Measurements from ENCODE around the gene UTF1. TPM values are rescaled to one million over a fixed set of nuclear protein-coding genes. Genes with fewer than 3 reads are reported as not detected.

Gene UTF1
- not detected for total RNA-seq
- not detected for polyA plus RNA-seq (ENCODE audit: insufficient read depth, low read depth, low replicate concordance)
- long read RNA-seq, donor 1: 0 reads
- long read RNA-seq, donor 2: 0 reads
- long read RNA-seq, donor 3: 0 reads
- long read RNA-seq, donor 4: 0 reads
- long read RNA-seq, donor 5: 0 reads
- long read RNA-seq, donor 6: 0 reads
- long read RNA-seq, donor 7: 0 reads
- long read RNA-seq, donor 8: 0 reads
- long read RNA-seq, donor 9: 0 reads
- long read RNA-seq, donor 10, partial matches to known transcripts: 0 of 1 reads
- long read RNA-seq, donor 10, other reads (novel, unspliced or antisense): 0 of 1 reads

- no peak within 1 kb of the TSS for H3K4me3 ChIP-seq (ENCODE audit: low read length in 3 of 3)
- no peak for FAIRE-seq
- no peak within 1 kb of the TSS for H3K27ac ChIP-seq (ENCODE audit: low read depth in 2 of 2, low read length in 2 of 2)
- TF ChIP-seq, protein P1, sequence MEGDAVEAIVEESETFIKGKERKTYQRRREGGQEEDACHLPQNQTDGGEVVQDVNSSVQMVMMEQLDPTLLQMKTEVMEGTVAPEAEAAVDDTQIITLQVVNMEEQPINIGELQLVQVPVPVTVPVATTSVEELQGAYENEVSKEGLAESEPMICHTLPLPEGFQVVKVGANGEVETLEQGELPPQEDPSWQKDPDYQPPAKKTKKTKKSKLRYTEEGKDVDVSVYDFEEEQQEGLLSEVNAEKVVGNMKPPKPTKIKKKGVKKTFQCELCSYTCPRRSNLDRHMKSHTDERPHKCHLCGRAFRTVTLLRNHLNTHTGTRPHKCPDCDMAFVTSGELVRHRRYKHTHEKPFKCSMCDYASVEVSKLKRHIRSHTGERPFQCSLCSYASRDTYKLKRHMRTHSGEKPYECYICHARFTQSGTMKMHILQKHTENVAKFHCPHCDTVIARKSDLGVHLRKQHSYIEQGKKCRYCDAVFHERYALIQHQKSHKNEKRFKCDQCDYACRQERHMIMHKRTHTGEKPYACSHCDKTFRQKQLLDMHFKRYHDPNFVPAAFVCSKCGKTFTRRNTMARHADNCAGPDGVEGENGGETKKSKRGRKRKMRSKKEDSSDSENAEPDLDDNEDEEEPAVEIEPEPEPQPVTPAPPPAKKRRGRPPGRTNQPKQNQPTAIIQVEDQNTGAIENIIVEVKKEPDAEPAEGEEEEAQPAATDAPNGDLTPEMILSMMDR (IDR thresholded peaks at IDR 0.05; ENCODE audit: borderline replicate concordance, extremely low read depth, insufficient read depth): no peak
- no peaks in the 10 kb centered on the region for H3K4me1 ChIP-seq (ENCODE audit: control insufficient read depth in 2 of 3, insufficient read depth in 2 of 3, low read depth in 1 of 3, low read length in 3 of 3)
- intact Hi-C loops (cut with DNase I): no loop called here
- no peaks in the 10 kb centered on the region for H3K36me3 ChIP-seq (ENCODE audit: control insufficient read depth in 2 of 3, insufficient read depth in 3 of 3, low read length in 3 of 3)
- peaks cover 26% of the 10 kb centered on the region for H3K27me3 ChIP-seq (ENCODE audit: control insufficient read depth, insufficient read depth, low read length)
- no peak within 1 kb of the TSS for H3K9ac ChIP-seq (ENCODE audit: low read length in 3 of 3)
- no peaks in the 10 kb centered on the region for H3K9me3 ChIP-seq (ENCODE audit: control insufficient read depth in 2 of 3, insufficient read depth in 1 of 3, low read length in 3 of 3)
- DNase-seq: peak in 1 of 5 donors; percentile 69
These were observed at the start of gene UTF1 for GRCh38 chr10:133230044-133230361. Gene UTF1 (plus strand): TSS chr10:133230217. CDS start chr10:133230289, 72 bp downstream.

GRCh38 chr10:133180965-133181639 lies 48.9 kb upstream of the UTF1 start:
- FAIRE-seq (no peak), DNase-seq (peak in 2 of 5 donors; percentile 40 to 58)
- intact Hi-C loops (cut with DNase I): no loop called here
- H3K9ac ChIP-seq (ENCODE audit: low read length in 3 of 3): no peak overlapping the region
- no peaks in the 10 kb centered on the region for H3K4me1 ChIP-seq (ENCODE audit: control insufficient read depth in 2 of 3, insufficient read depth in 2 of 3, low read depth in 1 of 3, low read length in 3 of 3)
- H3K36me3 ChIP-seq (ENCODE audit: control insufficient read depth in 2 of 3, insufficient read depth in 3 of 3, low read length in 3 of 3): peaks cover 0 to 11% (median 0%) of the 10 kb centered on the region in 3 donors
- TF ChIP-seq, protein P1 (IDR thresholded peaks at IDR 0.05; ENCODE audit: borderline replicate concordance, extremely low read depth, insufficient read depth): no peak
- no peak overlapping the region for H3K27ac ChIP-seq (ENCODE audit: low read depth in 2 of 2, low read length in 2 of 2)
- H3K4me3 ChIP-seq (ENCODE audit: low read length in 3 of 3): no peak overlapping the region
- peaks cover 0 to 8% (median 0%) of the 10 kb centered on the region in 3 donors for H3K9me3 ChIP-seq (ENCODE audit: control insufficient read depth in 2 of 3, insufficient read depth in 1 of 3, low read length in 3 of 3)
- peaks cover 2% of the 10 kb centered on the region for H3K27me3 ChIP-seq (ENCODE audit: control insufficient read depth, insufficient read depth, low read length)

DNA sequence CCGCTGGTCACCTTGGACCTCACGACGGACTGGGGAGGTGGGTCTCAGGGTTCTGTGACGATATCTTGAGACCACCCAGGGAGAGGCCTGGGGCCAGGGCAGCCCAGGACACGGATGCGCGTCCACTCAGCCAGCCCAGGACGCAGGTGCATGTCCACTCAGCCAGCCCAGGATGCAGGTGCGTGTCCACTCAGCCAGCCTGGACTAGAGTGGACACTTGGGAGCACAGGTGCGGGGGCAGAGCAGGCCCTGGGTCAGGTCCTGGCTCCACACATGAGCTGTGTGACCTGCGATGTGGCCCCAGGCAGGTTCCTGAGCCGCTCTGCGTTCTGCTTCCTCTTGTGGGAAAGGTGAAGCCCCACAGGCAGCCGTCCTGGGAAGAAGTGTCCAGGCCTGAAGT lies 47.8 kb upstream of the UTF1 start:
- FAIRE-seq: no peak

More for the DNA sequence above, 47.8 kb upstream of the UTF1 start:
- Histone ChIP-seq H3K27ac (ENCODE audit: low read depth in 2 of 2, low read length in 2 of 2) (no peak overlapping the region), H3K36me3 (ENCODE audit: control insufficient read depth in 2 of 3, insufficient read depth in 3 of 3, low read length in 3 of 3) (peaks cover 0 to 8% (median 0%) of the 10 kb centered on the region in 3 donors), H3K27me3 (ENCODE audit: control insufficient read depth, insufficient read depth, low read length) (peaks cover 2% of the 10 kb centered on the region), H3K9me3 (ENCODE audit: control insufficient read depth in 2 of 3, insufficient read depth in 1 of 3, low read length in 3 of 3) (peaks cover 0 to 6% (median 0%) of the 10 kb centered on the region in 3 donors), H3K4me1 (ENCODE audit: control insufficient read depth in 2 of 3, insufficient read depth in 2 of 3, low read depth in 1 of 3, low read length in 3 of 3) (no peaks in the 10 kb centered on the region), H3K9ac (ENCODE audit: low read length in 3 of 3) (no peak overlapping the region), H3K4me3 (ENCODE audit: low read length in 3 of 3) (no peak overlapping the region)
- intact Hi-C loops (cut with DNase I): no loop called here
- DNase-seq: peak in 1 of 5 donors; percentile 60
- TF ChIP-seq, protein P1 (IDR thresholded peaks at IDR 0.05; ENCODE audit: borderline replicate concordance, extremely low read depth, insufficient read depth): no peak

Data from kidney (tissue), 22 donors.